ENCODE data around the gene CUBN.
"Not testable (repeated sequence)": the region's sequence is repeated elsewhere in the genome, so short reads cannot be mapped to it uniquely, and the experiment has no call there.

Gene CUBN

GRCh38 chr10:17141504-17142229 lies 12.1 kb upstream of the CUBN start:
- no peak for DNase-seq (ENCODE audit: low read depth, low spot score)

GRCh38 chr10:17140386-17140761 lies 10.8 kb upstream of the CUBN start:
- no peak for DNase-seq (ENCODE audit: low read depth, low spot score)

- DNase-seq (ENCODE audit: low read depth, low spot score), result no peak
Measured at GRCh38 chr10:17138460-17139042, 8.9 kb upstream of the CUBN start.

GRCh38 chr10:17134737-17135260 lies 5.2 kb upstream of the CUBN start:
- DNase-seq (ENCODE audit: low read depth, low spot score), result no peak

- DNase-seq (ENCODE audit: low read depth, low spot score), result no peak
Measured at GRCh38 chr10:17134282-17134681, 4.7 kb upstream of the CUBN start.

- DNase-seq (ENCODE audit: low read depth, low spot score), result no peak
Measured at GRCh38 chr10:17128261-17128660, 1.4 kb downstream of the CUBN start.

- no peak for DNase-seq (ENCODE audit: low read depth, low spot score)
Measured at GRCh38 chr10:17126327-17126726, 3.3 kb downstream of the CUBN start.

GRCh38 chr10:17125206-17125893 lies 4.3 kb downstream of the CUBN start:
- no peak for DNase-seq (ENCODE audit: low read depth, low spot score)

- DNase-seq (ENCODE audit: low read depth, low spot score), result no peak
Measured at GRCh38 chr10:17123961-17124360, 5.7 kb downstream of the CUBN start.

GRCh38 chr10:17122726-17123661 lies 6.6 kb downstream of the CUBN start:
- peak; percentile 47 for DNase-seq (ENCODE audit: low read depth, low spot score)

- no peak for DNase-seq (ENCODE audit: low read depth, low spot score)
Measured at GRCh38 chr10:17122052-17122451, 7.6 kb downstream of the CUBN start.

- no peak for DNase-seq (ENCODE audit: low read depth, low spot score)
Measured at GRCh38 chr10:17120694-17121093, 8.9 kb downstream of the CUBN start.

GRCh38 chr10:17119845-17120244 lies 9.8 kb downstream of the CUBN start:
- no peak for DNase-seq (ENCODE audit: low read depth, low spot score)

- DNase-seq (ENCODE audit: low read depth, low spot score), result no peak
Measured at GRCh38 chr10:17116193-17116592, 13.4 kb downstream of the CUBN start.

GRCh38 chr10:17115683-17116082 lies 13.9 kb downstream of the CUBN start:
- no peak for DNase-seq (ENCODE audit: low read depth, low spot score)

- not testable (repeated sequence) for DNase-seq (ENCODE audit: low read depth, low spot score)
Measured at GRCh38 chr10:17114878-17115444, 14.7 kb downstream of the CUBN start.

GRCh38 chr10:17113889-17114540 lies 15.6 kb downstream of the CUBN start:
- DNase-seq (ENCODE audit: low read depth, low spot score), result no peak

- no peak for DNase-seq (ENCODE audit: low read depth, low spot score)
Measured at GRCh38 chr10:17113346-17113745, 16.3 kb downstream of the CUBN start.

GRCh38 chr10:17112566-17112965 lies 17.0 kb downstream of the CUBN start:
- no peak for DNase-seq (ENCODE audit: low read depth, low spot score)

GRCh38 chr10:17109475-17110207 lies 20.0 kb downstream of the CUBN start:
- DNase-seq (ENCODE audit: low read depth, low spot score), result peak; percentile 21
